KMS-11 (cell line): ENCODE measurements around the gene HCK.
"Not testable (repeated sequence)": the region's sequence is repeated elsewhere in the genome, so short reads cannot be mapped to it uniquely, and the experiment has no call there.

ENCODE experiments used
- H2AFZ ChIP-seq: fragments of 200-600 bp; sonication (generic); 2 replicates; pipeline ENCODE4 v1.6.1; 2016; ENCODE audit warnings: antibody characterized with exemption, mixed run types, low read depth
- H3K27ac ChIP-seq: fragments of 200-600 bp; sonication (generic); 2 replicates; pipeline ENCODE4 v1.6.1; 2016; ENCODE audit warnings: mild to moderate bottlenecking, mixed run types
- H3K27me3 ChIP-seq: fragments of 200-600 bp; sonication (generic); 2 replicates; pipeline ENCODE4 v1.6.1; 2017; ENCODE audit warnings: mild to moderate bottlenecking, low read depth, mixed run types, moderate library complexity; ENCODE audit not compliant: insufficient read depth
- H3K36me3 ChIP-seq: fragments of 200-600 bp; sonication (generic); 2 replicates; pipeline ENCODE4 v1.6.1; 2017; ENCODE audit warnings: mild to moderate bottlenecking, mixed run types; ENCODE audit not compliant: insufficient read depth
- H3K4me1 ChIP-seq: fragments of 200-600 bp; sonication (generic); 2 replicates; pipeline ENCODE4 v1.6.1; 2016; ENCODE audit warnings: mild to moderate bottlenecking, low read depth, mixed run types; ENCODE audit not compliant: poor library complexity, severe bottlenecking
- H3K4me2 ChIP-seq: fragments of 200-600 bp; sonication (generic); 2 replicates; pipeline ENCODE4 v1.7.0; 2016; ENCODE audit warnings: mild to moderate bottlenecking, mixed run types
- H3K4me3 ChIP-seq: fragments of 200-600 bp; sonication (generic); IDR thresholded peaks from 2 replicates; pipeline ENCODE4 v1.6.1; 2017; ENCODE audit warnings: low read depth, low read length, mixed read lengths; ENCODE audit not compliant: insufficient read depth
- H3K79me2 ChIP-seq: fragments of 200-600 bp; sonication (generic); 2 replicates; pipeline ENCODE4 v1.6.1; 2016; ENCODE audit warnings: low read depth, mixed run types; ENCODE audit not compliant: insufficient read depth
- H3K9ac ChIP-seq: fragments of 200-600 bp; sonication (generic); 2 replicates; pipeline ENCODE4 v1.6.1; 2016; ENCODE audit warnings: mild to moderate bottlenecking, mixed run types
- H4K20me1 ChIP-seq: fragments of 200-600 bp; sonication (generic); 2 replicates; pipeline ENCODE4 v1.6.1; 2016; ENCODE audit warnings: mild to moderate bottlenecking, mixed run types; ENCODE audit not compliant: insufficient read depth
- CTCF ChIP-seq: fragments of 200-600 bp; sonication (generic); conservative IDR thresholded peaks from 2 replicates; pipeline ENCODE4 v1.6.1; 2017; ENCODE audit warnings: low read depth, mild to moderate bottlenecking, antibody characterized with exemption, low read length, moderate library complexity, mixed read lengths

HCK gene

GRCh38 chr20:32115211-32115767, 63.2 kb downstream of the HCK start:
- Histone ChIP-seq H2AFZ (no peak overlapping the region), H3K4me1 (peaks cover 14% of the 10 kb centered on the region), H3K4me2 (no peak overlapping the region), H4K20me1 (peaks cover 16% of the 10 kb centered on the region), H3K4me3 (no peak overlapping the region), H3K36me3 (no peaks in the 10 kb centered on the region), H3K27me3 (no peaks in the 10 kb centered on the region), H3K79me2 (peaks cover 89% of the 10 kb centered on the region), H3K9ac (no peak overlapping the region), H3K27ac (no peak overlapping the region)
- no peak for TF ChIP-seq CTCF

GRCh38 chr20:32116079-32116521, 64.1 kb downstream of the HCK start:
- Histone ChIP-seq H3K79me2 (peaks cover 88% of the 10 kb centered on the region), H2AFZ (no peak overlapping the region), H3K4me1 (peaks cover 5% of the 10 kb centered on the region), H3K36me3 (no peaks in the 10 kb centered on the region), H3K27me3 (no peaks in the 10 kb centered on the region), H4K20me1 (peaks cover 16% of the 10 kb centered on the region), H3K9ac (no peak overlapping the region), H3K4me3 (no peak overlapping the region), H3K27ac (no peak overlapping the region), H3K4me2 (no peak overlapping the region)
- no peak for TF ChIP-seq CTCF

GRCh38 chr20:32116796-32117195, 64.8 kb downstream of the HCK start:
- H3K4me1 ChIP-seq, H3K4me2 ChIP-seq, H3K4me3 ChIP-seq, H3K27me3 ChIP-seq, H3K36me3 ChIP-seq, H2AFZ ChIP-seq, H3K9ac ChIP-seq, H3K27ac ChIP-seq: not testable (repeated sequence)
- Histone ChIP-seq H4K20me1 (peaks cover 16% of the 10 kb centered on the region), H3K79me2 (peaks cover 81% of the 10 kb centered on the region)

GRCh38 chr20:32118427-32118826, 66.4 kb downstream of the HCK start:
- Histone ChIP-seq H3K79me2 (peaks cover 65% of the 10 kb centered on the region), H4K20me1 (peaks cover 16% of the 10 kb centered on the region)
- H3K4me3 ChIP-seq, H3K4me2 ChIP-seq, H3K4me1 ChIP-seq, H3K27me3 ChIP-seq, H2AFZ ChIP-seq, H3K36me3 ChIP-seq, H3K9ac ChIP-seq, H3K27ac ChIP-seq: not testable (repeated sequence)

- Histone ChIP-seq H4K20me1 (peaks cover 11% of the 10 kb centered on the region; the same call in 1 of the 2 replicates), H3K4me2 (no peak overlapping the region), H3K79me2 (peaks cover 57% of the 10 kb centered on the region), H3K27ac (no peak overlapping the region), H2AFZ (no peak overlapping the region), H3K36me3 (no peaks in the 10 kb centered on the region), H3K27me3 (no peaks in the 10 kb centered on the region), H3K4me1 (no peaks in the 10 kb centered on the region), H3K4me3 (no peak overlapping the region), H3K9ac (no peak overlapping the region)
- no peak for TF ChIP-seq CTCF
These were observed 67.7 kb downstream of the HCK start for GRCh38 chr20:32119734-32120133.

GRCh38 chr20:32121908-32122307, 69.9 kb downstream of the HCK start:
- H3K4me2 ChIP-seq, H3K27ac ChIP-seq, H3K9ac ChIP-seq, H3K4me3 ChIP-seq, H3K36me3 ChIP-seq, H4K20me1 ChIP-seq, H2AFZ ChIP-seq, H3K4me1 ChIP-seq, H3K27me3 ChIP-seq: not testable (repeated sequence)
- H3K79me2 ChIP-seq, result peaks cover 43% of the 10 kb centered on the region
